ENCODE data around the gene GPR101.

DNA sequence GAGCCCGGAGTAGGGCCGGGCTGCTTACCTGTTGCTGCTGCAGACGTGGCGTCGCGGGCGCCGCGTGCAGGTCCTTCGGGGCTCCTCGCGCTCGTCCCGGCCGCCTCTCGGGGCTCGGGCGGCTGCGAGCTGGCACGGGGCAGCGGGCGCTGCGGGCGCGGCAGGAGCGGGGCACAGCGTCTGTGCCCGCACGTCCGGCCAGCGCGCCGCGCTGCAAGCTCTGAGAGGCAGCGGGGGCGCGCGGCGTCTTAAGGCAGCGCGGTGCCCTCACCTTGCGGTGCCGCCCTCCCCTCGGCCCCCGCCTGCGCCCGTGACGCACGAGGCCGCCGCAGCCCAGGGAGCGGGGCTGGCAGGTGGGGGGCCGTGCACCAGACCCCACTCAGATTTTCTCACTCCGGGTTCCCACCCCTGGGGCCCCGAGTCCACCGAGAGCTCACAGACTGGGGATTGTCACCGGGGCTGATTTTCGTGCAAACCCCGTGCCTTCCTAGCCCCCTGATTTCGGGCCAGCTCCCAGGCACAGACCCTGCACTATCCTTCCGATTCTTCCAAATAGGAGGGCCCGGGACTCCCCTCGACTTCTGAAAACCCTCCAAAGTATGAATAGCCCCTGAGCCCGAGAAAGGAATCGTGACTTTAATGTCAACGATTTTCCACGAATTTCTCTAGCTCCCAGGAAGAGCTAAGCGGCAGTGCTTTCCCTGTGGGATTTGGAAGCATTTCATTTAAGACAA, at the start of gene GPR101:
- no peak for TF ChIP-seq EZH2 (IDR thresholded peaks at IDR 0.05)
- no peak for TF ChIP-seq POLR2AphosphoS5 (IDR thresholded peaks at IDR 0.05; ENCODE audit: borderline replicate concordance, low read depth, low read length)
